ENCODE results near the gene LRMDA. TPM values are rescaled to one million over a fixed set of nuclear protein-coding genes. Genes with fewer than 3 reads are reported as not detected.

The LRMDA gene
- total and polyA plus RNA-seq, 2 of the 8 experiments (the other 6 are each of a cell fraction or from before 2014, with no cell fraction given): 0.86 to 2.8 TPM

- no peak for TF ChIP-seq CTCF (IDR thresholded peaks at IDR 0.05; ENCODE audit: control extremely low read depth in 1 of 3, insufficient read depth in 1 of 3, low read depth in 1 of 3, low read length in 3 of 3)
- no peak for TF ChIP-seq TAF7 (optimal IDR thresholded peaks at IDR 0.05; ENCODE audit: borderline replicate concordance, low read depth, low read length)
Measured at GRCh38 chr10:75654171-75654771, 222.8 kb downstream of the LRMDA start (continued).
